ENCODE data around the gene ST7L. TPM values are rescaled to one million over a fixed set of nuclear protein-coding genes. Genes with fewer than 3 reads are reported as not detected.

The ST7L gene
- polyA plus RNA-seq, 2 of the 4 experiments (the other 2 are of a cell fraction): 10.5 to 10.8 TPM

DNA sequence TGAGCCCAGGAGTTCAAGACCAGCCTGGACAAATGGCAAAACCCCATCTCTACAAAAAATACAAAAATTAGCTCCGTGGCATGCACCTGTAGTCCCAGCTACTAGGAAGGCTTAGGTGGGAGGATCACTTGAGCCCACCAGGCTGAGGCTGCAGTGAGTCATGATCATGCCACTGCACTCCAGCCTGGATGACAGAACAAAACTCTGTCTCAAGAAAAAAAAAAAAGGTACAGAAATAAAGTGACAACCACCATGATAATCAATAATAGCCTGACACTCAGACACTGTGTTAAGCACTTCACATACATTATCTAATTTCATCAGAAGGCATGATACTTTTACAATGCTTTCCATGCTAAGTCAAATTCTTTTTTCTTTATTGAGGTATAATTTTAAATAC lies 53.1 kb downstream of the ST7L start:
- POLR2A ChIA-PET: no interaction called here
- Histone ChIP-seq H3K4me1 (no peaks in the 10 kb centered on the region), H3K4me3 (no peak overlapping the region), H3K27ac (no peak overlapping the region), H3K9me3 (no peaks in the 10 kb centered on the region), H3K4me2 (no peak overlapping the region)
- ATAC-seq (no peak), DNase-seq (ENCODE audit: low read depth in 1 of 2, low spot score in 1 of 2) (no peak), FAIRE-seq (no peak)
- 91% methylated on average over 1 of the region's 1 CpG for WGBS (ENCODE audit: missing lambda C conversion rate)
- CTCF ChIA-PET: no interaction called here
- TF ChIP-seq RFX5 (IDR thresholded peaks at IDR 0.05) (no peak), FOXS1 (CRISPR knock-in tag; IDR thresholded peaks at IDR 0.05) (no peak), SMC3 (IDR thresholded peaks at IDR 0.05) (no peak), POLR2AphosphoS2 (conservative IDR thresholded peaks at IDR 0.05; ENCODE audit: low read length) (no peak)

GRCh38 chr1:112564081-112564480 lies 54.9 kb downstream of the ST7L start:
- ATAC-seq (no peak), FAIRE-seq (no peak), DNase-seq (ENCODE audit: low read depth in 1 of 2, low spot score in 1 of 2) (no peak)
- POLR2A ChIA-PET: no interaction called here
- TF ChIP-seq FOSB (CRISPR knock-in tag; IDR thresholded peaks at IDR 0.05) (no peak), MAZ (IDR thresholded peaks at IDR 0.05; ENCODE audit: borderline replicate concordance, low read depth, low read length) (no peak), RNF2 (IDR thresholded peaks at IDR 0.05; ENCODE audit: borderline replicate concordance, low read depth) (no peak), POLR2A (IDR thresholded peaks at IDR 0.05; ENCODE audit: low read length) (no peak), PHF8 (IDR thresholded peaks at IDR 0.05; ENCODE audit: borderline replicate concordance, low read depth) (no peak), CHD2 (IDR thresholded peaks at IDR 0.05; ENCODE audit: low read length, partially characterized antibody) (no peak), JUN (IDR thresholded peaks at IDR 0.05) (no peak), MAX (IDR thresholded peaks at IDR 0.05) (no peak), RFX5 (IDR thresholded peaks at IDR 0.05) (no peak), KDM5A (IDR thresholded peaks at IDR 0.05) (no peak), POLR2AphosphoS2 (conservative IDR thresholded peaks at IDR 0.05; ENCODE audit: low read length) (no peak)
- TF ChIP-seq, protein P1, sequence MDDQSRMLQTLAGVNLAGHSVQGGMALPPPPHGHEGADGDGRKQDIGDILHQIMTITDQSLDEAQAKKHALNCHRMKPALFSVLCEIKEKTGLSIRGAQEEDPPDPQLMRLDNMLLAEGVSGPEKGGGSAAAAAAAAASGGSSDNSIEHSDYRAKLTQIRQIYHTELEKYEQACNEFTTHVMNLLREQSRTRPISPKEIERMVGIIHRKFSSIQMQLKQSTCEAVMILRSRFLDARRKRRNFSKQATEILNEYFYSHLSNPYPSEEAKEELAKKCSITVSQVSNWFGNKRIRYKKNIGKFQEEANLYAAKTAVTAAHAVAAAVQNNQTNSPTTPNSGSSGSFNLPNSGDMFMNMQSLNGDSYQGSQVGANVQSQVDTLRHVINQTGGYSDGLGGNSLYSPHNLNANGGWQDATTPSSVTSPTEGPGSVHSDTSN (IDR thresholded peaks at IDR 0.05): no peak
- Histone ChIP-seq H3K4me1 (no peaks in the 10 kb centered on the region), H3K9me3 (no peaks in the 10 kb centered on the region), H3K4me2 (no peak overlapping the region), H3K4me3 (no peak overlapping the region), H3K27ac (no peak overlapping the region)
- 100% methylated on average over 1 of the region's 1 CpG for WGBS (ENCODE audit: missing lambda C conversion rate)
- CTCF ChIA-PET: no interaction called here

GRCh38 chr1:112563341-112563740 lies 55.6 kb downstream of the ST7L start:
- FAIRE-seq (no peak), ATAC-seq (no peak), DNase-seq (ENCODE audit: low read depth in 1 of 2, low spot score in 1 of 2) (no peak)
- TF ChIP-seq HOXB5 (CRISPR knock-in tag; IDR thresholded peaks at IDR 0.05): no peak
- Histone ChIP-seq H3K27ac (no peak overlapping the region), H3K4me1 (no peaks in the 10 kb centered on the region), H3K4me2 (no peak overlapping the region), H3K9me3 (no peaks in the 10 kb centered on the region), H3K4me3 (no peak overlapping the region)
- POLR2A ChIA-PET: no interaction called here
- CTCF ChIA-PET: no interaction called here

DNA sequence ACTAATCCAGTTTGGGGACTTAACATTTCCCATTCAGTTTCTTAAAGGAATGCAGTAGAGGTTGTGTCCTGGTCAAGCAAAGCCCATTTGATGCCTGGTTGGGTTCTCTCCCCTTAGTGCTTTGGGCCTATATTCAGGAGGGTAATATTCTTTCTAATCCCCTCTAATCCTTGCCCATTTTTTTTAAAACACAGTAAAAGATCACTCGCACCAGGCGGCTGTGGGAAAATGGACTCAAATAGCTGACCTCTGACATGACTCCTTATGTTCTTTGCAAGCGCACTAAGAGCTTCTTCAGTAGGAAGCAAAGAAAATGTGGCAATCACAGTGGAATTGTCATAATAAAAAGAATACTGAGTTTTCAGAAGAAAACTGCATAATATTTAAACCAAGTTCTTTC lies 60.3 kb downstream of the ST7L start:
- Histone ChIP-seq H3K27ac (no peak overlapping the region), H3K9me3 (no peaks in the 10 kb centered on the region), H3K4me3 (no peak overlapping the region), H3K4me2 (no peak overlapping the region), H3K4me1 (peaks cover 9% of the 10 kb centered on the region)
- FAIRE-seq (no peak), DNase-seq (ENCODE audit: low read depth in 1 of 2, low spot score in 1 of 2) (no peak), ATAC-seq (no peak)
- TF ChIP-seq, protein P2, sequence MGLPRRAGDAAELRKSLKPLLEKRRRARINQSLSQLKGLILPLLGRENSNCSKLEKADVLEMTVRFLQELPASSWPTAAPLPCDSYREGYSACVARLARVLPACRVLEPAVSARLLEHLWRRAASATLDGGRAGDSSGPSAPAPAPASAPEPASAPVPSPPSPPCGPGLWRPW (IDR thresholded peaks at IDR 0.05): no peak
- TF ChIP-seq FOSB (CRISPR knock-in tag; IDR thresholded peaks at IDR 0.05) (no peak), HEYL (CRISPR knock-in tag; IDR thresholded peaks at IDR 0.05) (no peak), JUNB (IDR thresholded peaks at IDR 0.05) (no peak), ESRRA (IDR thresholded peaks at IDR 0.05; ENCODE audit: borderline replicate concordance, low read length) (no peak), RCOR1 (IDR thresholded peaks at IDR 0.05; ENCODE audit: low read depth, low read length) (no peak), MYC (IDR thresholded peaks at IDR 0.05; ENCODE audit: borderline replicate concordance, low read length) (no peak), KDM1A (IDR thresholded peaks at IDR 0.05; ENCODE audit: low read depth) (no peak), EHF (CRISPR knock-in tag; IDR thresholded peaks at IDR 0.05) (no peak), FOSL2 (IDR thresholded peaks at IDR 0.05) (no peak), FOSL2 (CRISPR knock-in tag; IDR thresholded peaks at IDR 0.05) (no peak), PHF8 (IDR thresholded peaks at IDR 0.05; ENCODE audit: borderline replicate concordance, low read depth) (no peak), POLR2AphosphoS2 (conservative IDR thresholded peaks at IDR 0.05; ENCODE audit: low read length) (no peak), KDM5A (IDR thresholded peaks at IDR 0.05) (no peak), HOXA7 (CRISPR knock-in tag; IDR thresholded peaks at IDR 0.05) (no peak)
- TF ChIP-seq, protein P3, sequence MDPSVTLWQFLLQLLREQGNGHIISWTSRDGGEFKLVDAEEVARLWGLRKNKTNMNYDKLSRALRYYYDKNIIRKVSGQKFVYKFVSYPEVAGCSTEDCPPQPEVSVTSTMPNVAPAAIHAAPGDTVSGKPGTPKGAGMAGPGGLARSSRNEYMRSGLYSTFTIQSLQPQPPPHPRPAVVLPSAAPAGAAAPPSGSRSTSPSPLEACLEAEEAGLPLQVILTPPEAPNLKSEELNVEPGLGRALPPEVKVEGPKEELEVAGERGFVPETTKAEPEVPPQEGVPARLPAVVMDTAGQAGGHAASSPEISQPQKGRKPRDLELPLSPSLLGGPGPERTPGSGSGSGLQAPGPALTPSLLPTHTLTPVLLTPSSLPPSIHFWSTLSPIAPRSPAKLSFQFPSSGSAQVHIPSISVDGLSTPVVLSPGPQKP (IDR thresholded peaks at IDR 0.05; ENCODE audit: low read depth, low read length): no peak
- whole genome bisulfite sequencing (ENCODE audit: missing lambda C conversion rate): 98% methylated on average over 3 of the region's 3 CpGs
- POLR2A ChIA-PET: no interaction called here
- CTCF ChIA-PET: no interaction called here
